Stimulated activated CD4-positive, alpha-beta T cell treated with anti-CD3 and anti-CD28 coated beads, Interleukin-15, amount 100 ng/mL, for 48 hours (primary cell): ENCODE data around the gene RYR3.

Source experiments
- DNase-seq, 2 donors: peaks; one replicate each; pipeline ENCODE4 v3.0.0-alpha.2; 2020; ENCODE audit warnings: low read depth in 2 of 2

Gene RYR3

GRCh38 chr15:33320017-33320416 is 9.2 kb downstream of the RYR3 start:
- DNase-seq = no peak

- DNase-seq = no peak
Observed at GRCh38 chr15:33322091-33322490, 11.3 kb downstream of the RYR3 start.

DNA sequence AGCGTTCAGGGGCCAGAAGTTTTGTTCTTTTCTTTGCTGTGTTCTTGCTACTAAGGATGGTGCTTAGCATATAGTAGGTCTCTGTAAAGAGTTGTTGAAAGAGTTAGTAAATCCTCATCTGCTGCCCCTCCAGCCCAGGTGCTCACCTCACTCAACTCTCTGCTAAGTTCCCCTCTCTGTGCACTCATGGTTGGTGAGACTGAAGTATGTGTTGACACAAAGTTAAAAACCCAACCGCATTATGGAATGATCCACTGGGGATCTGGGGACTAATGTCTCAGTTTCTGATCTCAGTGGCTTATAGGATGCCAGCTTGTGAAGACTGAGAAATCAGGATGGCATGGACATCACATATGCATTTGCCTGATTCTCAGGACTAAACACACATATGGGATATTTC is 13.8 kb downstream of the RYR3 start:
- DNase-seq = no peak

GRCh38 chr15:33326908-33327307 is 16.1 kb downstream of the RYR3 start:
- DNase-seq = no peak

DNA sequence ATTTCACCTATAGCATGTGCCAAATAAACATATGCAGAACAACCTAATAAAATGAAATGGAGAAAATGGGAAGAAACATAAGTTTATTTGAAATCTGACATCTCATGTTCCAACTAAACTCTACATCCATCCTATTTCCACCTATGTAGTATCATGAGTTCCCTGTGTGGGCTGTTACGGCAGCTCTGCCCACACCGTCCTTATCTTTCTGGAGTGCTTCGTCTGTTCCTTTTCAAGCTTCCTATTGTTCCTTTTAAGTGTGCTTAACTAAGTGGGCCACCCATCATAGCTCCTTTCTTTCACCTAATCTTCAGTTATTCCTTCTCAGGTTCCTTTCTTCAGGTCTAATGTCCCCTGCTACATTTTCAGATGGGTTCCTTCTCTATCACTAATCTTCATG is 17.3 kb downstream of the RYR3 start:
- DNase-seq = no peak

- no peak for DNase-seq
Observed at GRCh38 chr15:33329457-33329856, 18.7 kb downstream of the RYR3 start.

DNA sequence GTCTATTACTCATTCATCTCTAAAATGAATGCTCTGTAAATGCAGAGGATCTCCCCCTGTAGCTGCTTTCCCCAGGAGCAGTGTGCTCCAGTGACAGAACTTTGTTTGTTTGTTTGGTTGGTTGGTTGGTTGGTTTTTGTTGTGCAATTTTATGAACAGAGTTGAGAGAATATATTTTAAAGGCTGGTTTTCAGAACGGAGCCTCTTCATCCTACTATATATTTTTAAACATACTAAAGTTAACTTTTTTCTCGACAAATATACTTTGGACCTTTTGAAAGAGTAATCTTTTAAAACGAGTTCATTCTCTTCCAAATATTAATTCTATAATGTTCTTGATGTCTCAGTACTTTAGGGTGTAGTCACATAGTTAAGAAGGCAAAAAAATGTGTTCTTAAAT is 20.2 kb downstream of the RYR3 start:
- no peak for DNase-seq

GRCh38 chr15:33341953-33342352 is 31.2 kb downstream of the RYR3 start:
- no peak for DNase-seq

GRCh38 chr15:33343275-33343674 is 32.5 kb downstream of the RYR3 start:
- no peak for DNase-seq

DNA sequence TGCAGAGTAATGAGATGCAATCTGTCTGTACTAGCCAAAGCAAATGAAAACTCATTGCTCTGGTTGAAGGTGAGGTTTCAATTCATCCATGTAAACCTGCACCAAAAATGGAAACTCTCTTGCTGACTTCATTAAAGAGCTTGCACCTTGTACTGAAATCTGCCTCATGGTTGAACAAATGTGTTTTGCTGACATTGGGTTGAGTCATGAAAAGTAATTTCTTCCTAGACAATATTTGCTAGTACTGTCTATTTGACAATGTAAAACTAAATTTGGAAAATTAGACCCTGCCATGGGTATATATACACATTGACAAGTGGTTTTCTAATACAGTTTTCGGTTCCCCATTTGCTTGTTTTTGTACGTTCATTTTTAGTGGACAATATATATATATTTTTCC is 33.3 kb downstream of the RYR3 start:
- no peak for DNase-seq

DNA sequence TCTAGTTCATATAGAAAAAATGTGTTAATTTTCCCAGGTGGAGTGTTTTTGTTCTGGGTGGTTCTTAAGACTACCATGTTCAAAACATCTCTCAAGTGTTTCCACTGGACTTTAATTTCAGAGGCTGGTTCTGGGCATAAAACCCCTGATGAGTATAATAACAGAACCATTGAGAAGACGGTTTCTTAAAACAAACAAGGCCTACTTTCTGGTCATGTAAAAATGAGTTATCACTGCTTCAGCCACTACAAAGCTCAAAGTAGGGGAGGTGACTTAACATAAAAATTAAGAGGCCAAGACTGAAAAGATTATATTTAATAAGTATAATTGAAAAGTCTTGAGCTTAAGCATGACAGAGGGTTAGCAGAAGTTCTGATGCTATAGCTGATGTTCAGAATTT is 33.8 kb downstream of the RYR3 start:
- no peak for DNase-seq

GRCh38 chr15:33354411-33354810 is 43.6 kb downstream of the RYR3 start:
- no peak for DNase-seq

DNA sequence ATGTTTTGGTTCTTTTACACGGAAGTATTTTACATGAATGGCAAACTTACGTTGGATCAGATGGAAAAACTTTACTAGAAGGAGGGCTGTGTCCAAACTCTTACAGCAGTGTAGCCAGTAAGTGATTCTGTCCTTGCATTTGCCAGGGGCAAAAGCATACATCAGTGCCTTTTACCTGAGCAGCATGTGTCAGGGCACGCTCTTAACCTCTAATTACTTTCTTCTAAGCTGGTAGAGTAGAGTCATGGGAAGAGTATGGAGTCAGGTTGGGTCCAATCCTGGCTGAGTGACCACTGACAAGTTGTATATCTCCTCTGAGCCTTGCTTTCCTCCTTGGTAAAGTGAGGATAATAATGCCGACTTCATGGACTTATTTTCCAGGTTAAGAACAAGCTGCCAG is 47.1 kb downstream of the RYR3 start:
- no peak for DNase-seq

- DNase-seq = no peak
Observed at GRCh38 chr15:33358306-33358705, 47.5 kb downstream of the RYR3 start.

DNA sequence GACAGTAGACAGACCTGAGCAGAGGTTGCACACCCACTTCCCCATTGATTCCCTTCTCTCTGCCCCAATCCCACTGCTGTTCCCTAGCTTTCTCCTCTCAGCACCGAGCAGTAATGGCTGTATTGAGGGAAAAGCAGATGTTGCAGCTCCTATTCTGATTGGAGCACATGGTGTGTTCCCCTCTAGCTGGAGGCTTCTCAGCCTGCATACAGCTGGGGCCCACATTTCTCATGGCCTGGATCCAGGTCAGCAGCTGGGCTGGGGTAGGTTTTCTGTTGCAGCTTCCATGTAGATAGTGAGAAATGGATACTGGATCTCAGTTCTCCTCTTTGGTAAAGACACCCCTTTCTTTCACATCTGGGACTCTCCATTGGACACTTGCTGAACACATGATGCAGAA is 50.1 kb downstream of the RYR3 start:
- DNase-seq = no peak

GRCh38 chr15:33369941-33370622 is 59.3 kb downstream of the RYR3 start:
- DNase-seq = no peak

DNA sequence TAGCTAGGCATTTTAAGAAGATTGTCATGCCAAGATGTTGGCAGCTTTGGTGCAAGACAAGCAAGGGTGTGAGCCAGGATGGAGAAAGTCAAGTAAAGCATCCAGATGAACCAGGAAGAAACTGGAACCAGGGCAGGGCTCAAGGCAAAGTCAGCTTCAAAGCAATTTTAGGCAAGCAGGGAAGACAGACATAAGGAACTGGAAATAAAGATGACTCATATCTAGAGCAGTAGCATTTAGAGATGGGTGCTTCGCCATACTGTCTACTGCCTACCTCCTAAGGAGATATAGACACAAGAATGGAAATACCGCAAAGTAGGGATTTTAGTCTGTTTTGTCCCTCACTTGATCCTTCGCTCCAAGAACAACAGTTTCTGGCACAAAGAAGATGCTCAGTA is 59.9 kb downstream of the RYR3 start:
- DNase-seq = no peak

DNA sequence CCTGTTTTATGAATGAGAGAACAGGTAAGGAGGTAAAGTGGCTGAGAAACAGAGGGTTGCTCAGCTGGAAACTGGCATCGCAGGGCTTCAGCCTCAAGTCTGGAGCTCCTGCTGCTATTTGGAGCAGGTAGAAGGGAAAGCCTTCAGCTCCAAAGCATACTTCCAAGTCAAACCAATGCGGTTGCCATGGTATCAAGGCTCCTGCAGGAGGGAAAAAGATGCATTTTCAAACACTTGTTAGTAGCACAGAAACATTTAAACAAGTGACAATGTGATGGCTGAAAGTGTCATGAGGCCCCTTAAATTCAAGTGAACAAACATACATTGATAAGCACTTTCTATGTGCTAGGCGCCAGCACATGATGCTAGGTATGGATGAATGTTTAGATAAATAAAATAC is 60.4 kb downstream of the RYR3 start:
- no peak for DNase-seq

DNA sequence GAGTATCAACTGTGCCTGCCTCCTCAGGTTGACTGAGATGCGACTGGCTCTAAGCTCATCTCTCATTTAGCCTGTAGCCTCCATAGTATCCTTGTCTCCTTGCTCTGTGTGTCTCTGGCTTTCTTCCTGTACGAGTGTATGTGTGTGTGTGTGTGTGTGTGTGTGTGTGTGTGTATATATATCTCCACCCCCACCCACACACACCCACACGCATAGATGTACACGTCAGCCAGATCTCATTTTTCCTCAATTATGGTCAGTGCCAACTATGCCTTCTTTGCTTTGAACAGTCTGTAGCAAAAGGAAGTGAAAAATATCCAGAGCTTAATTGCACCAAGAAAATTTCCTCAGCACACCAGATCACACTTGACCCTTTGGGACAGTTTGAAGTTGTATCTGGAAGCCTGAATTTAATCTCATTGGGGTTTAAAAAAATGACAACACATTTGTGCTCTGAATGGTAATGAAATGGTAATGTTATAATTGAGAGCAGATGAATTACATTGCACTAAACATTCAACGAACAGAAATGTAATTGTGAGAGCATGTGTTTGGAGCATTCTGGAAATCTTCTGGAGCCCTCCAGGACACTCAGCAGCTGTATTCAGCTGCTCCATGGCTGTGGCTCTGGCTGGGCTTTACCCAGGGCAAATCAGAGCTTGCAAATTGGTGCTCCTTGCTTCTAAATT is 63.6 kb downstream of the RYR3 start:
- DNase-seq = no peak

GRCh38 chr15:33375236-33375635 is 64.5 kb downstream of the RYR3 start:
- DNase-seq = no peak

DNA sequence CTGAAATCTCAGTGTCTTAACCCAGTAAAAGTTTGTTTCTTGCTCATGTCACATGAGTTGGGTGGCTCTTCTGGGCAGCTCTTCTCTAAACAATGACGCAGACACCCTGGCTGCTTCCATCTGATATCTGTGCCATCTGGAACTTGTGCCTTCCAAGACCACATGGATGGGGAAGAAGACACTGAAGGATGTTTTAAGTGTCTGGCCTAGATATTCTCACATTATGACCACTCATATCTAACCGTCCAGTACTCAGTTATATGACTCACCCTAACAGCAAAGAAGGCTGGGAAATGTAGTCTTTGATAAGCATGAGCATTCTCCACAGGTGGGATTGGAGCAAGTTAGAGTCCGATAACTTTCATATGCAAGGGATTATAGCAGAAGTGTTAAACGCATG is 66.4 kb downstream of the RYR3 start:
- no peak for DNase-seq

DNA sequence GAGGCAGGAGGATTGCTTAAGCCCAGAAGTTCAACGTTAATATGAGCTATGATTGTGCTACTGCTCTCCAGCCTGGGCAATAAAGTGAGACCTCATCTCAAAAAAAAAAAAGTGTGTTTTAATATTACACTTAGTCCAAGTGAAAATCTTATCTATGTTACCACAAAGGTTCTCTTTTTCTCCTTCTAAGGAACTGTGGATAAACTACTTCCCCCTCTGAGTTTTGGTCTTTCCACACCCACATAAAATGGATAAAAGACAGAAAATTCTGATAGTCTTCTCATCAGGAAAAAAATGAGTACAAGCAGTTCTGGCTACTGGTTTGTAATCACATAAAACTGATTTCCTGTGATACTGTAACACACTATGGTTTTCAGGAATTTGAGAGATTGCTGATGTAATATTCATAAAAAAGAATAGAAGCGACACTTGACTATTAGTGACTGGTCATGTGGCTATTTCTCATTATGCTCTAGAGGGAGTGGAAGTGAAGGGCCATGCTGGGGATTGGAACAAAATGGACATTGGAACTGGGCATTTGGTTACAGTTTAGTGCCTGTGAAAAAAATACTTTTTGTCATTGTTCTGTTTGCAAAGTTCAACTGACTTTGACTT is 68.2 kb downstream of the RYR3 start:
- DNase-seq = no peak

- DNase-seq = no peak
Observed at GRCh38 chr15:33380406-33380805, 69.6 kb downstream of the RYR3 start.
